Measurements from ENCODE around the gene NSUN6.

GRCh38 chr10:18687195-18687594, 35.8 kb upstream of the NSUN6 start:
- TF ChIP-seq EZH2phosphoT487 (IDR thresholded peaks at IDR 0.05; ENCODE audit: insufficient read depth, low read depth) (no peak), EZH2 (IDR thresholded peaks at IDR 0.05; ENCODE audit: insufficient read depth, poor library complexity, severe bottlenecking) (no peak)
